Muscle of leg (tissue), 11 donors: Measurements from ENCODE around the gene GPR132. TPM values are rescaled to one million over a fixed set of nuclear protein-coding genes. Genes with fewer than 3 reads are reported as not detected.

Experiments
- DNase-seq: peaks from one replicate; pipeline ENCODE4 v3.0.0; 2013
- H3K27ac ChIP-seq: one replicate; pipeline ENCODE4 v1.5.1; 2013; ENCODE audit warnings: mild to moderate bottlenecking, low read length, control low read depth
- H3K27me3 ChIP-seq: one replicate; pipeline ENCODE4 v1.6.1; 2013; ENCODE audit warnings: low read length; ENCODE audit not compliant: control insufficient read depth, insufficient read depth
- H3K36me3 ChIP-seq: one replicate; pipeline ENCODE4 v1.6.1; 2013; ENCODE audit warnings: low read length; ENCODE audit not compliant: control insufficient read depth, insufficient read depth
- H3K4me1 ChIP-seq: one replicate; pipeline ENCODE4 v1.6.1; 2013; ENCODE audit warnings: low read length; ENCODE audit not compliant: control insufficient read depth, insufficient read depth
- H3K4me3 ChIP-seq: one replicate; pipeline ENCODE4 v1.5.1; 2013; ENCODE audit warnings: low read length, control low read depth
- H3K9me3 ChIP-seq: replicated peaks from 2 replicates; pipeline ENCODE4 v1.6.1; 2013; ENCODE audit warnings: low read depth, low read length; ENCODE audit not compliant: control insufficient read depth
- WGBS: methylation state at CpG from one replicate; pipeline ENCODE4 v1.1.5; 2013; ENCODE audit warnings: missing lambda C conversion rate; ENCODE audit not compliant: insufficient coverage; 5-methylcytosine and 5-hydroxymethylcytosine counted together
- polyA plus RNA-seq, 8 donors: library from polyadenylated mRNA; unstranded; fragments of 120-200 nt; gene quantifications; one replicate each; pipeline versions ENCODE4 v1.2.1 to v1.2.3, GENCODE V29; 2013; ENCODE audit warnings: inconsistent platforms in 1 of 8, low replicate concordance in 1 of 8; ENCODE audit not compliant: insufficient read length in 8 of 8, insufficient read depth in 1 of 8
- total RNA-seq: library from RNA; stranded (reverse); fragments of 120-200 nt; gene quantifications from one replicate; pipeline ENCODE4 v1.2.4, GENCODE V29; 2013

The GPR132 gene
- total and polyA plus RNA-seq, 9 donors, result 0.41 to 1.5 (median 0.75) TPM

DNA sequence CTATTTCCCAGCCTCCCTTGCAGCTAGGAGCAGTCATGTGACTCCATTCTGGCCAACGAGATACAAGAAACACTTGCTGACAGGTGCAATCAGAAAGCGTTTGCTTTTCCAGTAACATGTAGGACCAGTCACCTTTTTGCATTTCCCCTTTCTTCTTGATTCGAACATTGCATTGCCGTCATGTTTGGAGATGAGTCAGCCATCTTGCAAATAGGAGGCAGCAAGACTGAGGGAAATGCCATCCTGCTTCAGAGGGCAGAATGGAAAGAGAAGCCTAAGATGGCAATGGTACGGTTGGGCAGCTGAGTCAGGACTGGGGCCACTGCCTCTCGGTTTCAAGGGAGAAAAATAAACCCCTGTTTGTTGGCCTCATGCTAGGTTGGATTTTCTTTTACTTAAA is 34.5 kb upstream of the GPR132 start:
- no peak overlapping the region for H3K27ac ChIP-seq
- no peak overlapping the region for H3K4me3 ChIP-seq
- H3K4me1 ChIP-seq, result no peaks in the 10 kb centered on the region
- H3K36me3 ChIP-seq, result no peaks in the 10 kb centered on the region
- DNase-seq, result no peak
- H3K9me3 ChIP-seq, result peaks cover 8% of the 10 kb centered on the region
- H3K27me3 ChIP-seq, result peaks cover 14% of the 10 kb centered on the region
- 77% methylated on average over 6 of the region's 6 CpGs for whole genome bisulfite sequencing

DNA sequence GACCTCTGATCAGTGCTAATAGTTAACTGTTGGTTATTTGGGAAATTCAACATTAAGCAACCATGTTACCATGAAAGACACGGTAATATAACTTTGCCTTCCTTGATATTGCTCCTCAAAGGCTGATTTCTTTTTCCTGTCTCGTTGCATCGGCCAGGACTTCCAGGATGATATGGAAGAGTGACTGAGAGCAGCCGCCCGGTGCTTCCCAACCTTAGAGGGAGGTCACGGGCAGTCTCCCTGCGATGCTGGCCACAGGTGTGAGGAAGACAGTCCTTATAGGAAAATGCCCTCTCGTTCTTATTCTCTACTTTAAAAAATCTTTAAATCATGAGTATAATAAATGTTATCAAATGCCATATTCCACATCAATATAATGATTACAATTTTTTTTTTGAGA is 33.1 kb upstream of the GPR132 start:
- peaks cover 7% of the 10 kb centered on the region for H3K9me3 ChIP-seq
- no peak overlapping the region for H3K27ac ChIP-seq
- H3K27me3 ChIP-seq, result peaks cover 16% of the 10 kb centered on the region
- no peaks in the 10 kb centered on the region for H3K36me3 ChIP-seq
- H3K4me3 ChIP-seq, result no peak overlapping the region
- WGBS, result no CpG with 5 or more reads among the region's 8 CpGs
- H3K4me1 ChIP-seq, result peaks cover 12% of the 10 kb centered on the region
- no peak for DNase-seq

DNA sequence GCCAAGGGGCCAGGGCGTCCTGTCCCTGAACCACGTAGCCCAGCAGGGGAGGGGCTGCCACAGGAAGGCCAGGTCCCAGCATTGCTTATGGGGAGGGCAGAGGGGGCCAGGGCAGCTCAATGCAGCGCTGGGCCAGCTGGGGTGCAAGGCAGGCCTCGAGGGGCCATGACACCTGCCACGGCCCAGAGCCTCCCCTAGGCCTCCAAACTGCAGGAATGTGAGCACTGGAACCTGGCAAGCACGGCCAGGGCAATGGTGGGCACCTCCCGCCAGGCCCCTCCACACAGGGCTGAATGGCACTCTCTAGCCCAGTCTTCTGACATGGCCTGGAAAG is 32.5 kb upstream of the GPR132 start:
- 63% methylated on average over 7 of the region's 7 CpGs for WGBS
- Histone ChIP-seq H3K9me3 (peaks cover 4% of the 10 kb centered on the region), H3K4me3 (no peak overlapping the region), H3K27me3 (peaks cover 11% of the 10 kb centered on the region), H3K4me1 (peaks cover 15% of the 10 kb centered on the region), H3K27ac (no peak overlapping the region), H3K36me3 (no peaks in the 10 kb centered on the region)
- DNase-seq, result no peak

DNA sequence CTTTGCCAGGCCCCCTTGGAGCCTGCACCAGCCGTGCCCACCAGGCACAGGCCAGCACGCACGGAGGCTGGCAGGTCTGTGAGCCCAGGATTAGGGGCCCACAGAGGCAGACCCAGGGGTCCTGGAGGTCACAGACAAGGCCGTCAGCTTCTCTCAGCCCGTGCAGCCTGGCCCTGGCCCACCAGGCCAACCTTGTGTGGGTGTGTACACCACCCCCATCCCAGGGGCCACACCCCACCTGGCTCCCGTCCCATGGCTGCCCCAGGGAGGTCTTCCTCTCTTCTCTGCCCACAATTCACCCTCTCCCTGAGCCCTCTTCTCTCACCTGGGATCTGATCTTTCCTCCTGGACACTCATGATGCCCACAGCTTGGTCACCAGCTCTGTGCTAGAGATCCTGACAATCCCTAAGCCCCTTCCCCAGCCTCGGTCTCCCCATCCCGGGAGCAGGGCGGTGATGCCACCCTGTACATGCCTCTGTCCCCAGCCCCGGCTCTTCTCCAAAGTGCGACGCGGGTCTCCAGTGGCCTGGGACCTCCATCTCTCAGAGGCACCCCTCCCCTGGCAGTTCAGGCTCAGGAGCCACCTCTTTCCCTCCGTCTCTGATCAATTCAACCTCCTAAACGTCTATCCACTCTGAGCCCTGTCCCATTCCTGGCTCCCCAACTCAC is 31.1 kb upstream of the GPR132 start:
- peaks cover 29% of the 10 kb centered on the region for H3K4me1 ChIP-seq
- WGBS, result 76% methylated on average over 15 of the region's 15 CpGs

DNA sequence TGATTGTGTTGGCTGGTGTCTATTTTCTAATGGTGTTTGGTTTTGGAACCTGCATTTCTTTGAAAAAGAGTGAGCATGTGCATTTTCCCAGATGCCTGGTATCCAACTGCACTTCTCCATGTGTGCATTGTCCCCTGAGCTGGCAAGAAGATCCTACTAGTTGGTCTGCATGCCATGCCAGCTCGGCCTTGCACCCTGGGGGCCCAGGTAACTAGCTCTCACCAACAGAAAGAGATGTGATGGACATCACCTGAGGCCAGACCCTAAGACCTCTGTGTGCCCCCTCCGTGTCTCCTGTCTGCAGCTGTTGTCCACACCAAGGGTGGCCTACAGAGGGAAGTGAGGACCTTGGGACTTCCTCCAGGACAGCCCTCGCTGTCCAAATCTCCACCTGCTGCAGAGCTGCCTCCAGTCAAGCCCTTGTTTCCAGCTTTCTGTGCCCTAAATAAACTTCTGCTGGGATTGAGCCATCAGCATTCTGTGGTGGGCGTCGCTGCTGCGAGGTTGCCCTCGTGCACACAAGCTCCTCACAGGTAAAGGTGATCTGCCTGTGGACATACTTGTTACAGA is 30.1 kb upstream of the GPR132 start:
- Histone ChIP-seq H3K36me3 (no peaks in the 10 kb centered on the region), H3K4me3 (no peak overlapping the region), H3K4me1 (peaks cover 40% of the 10 kb centered on the region), H3K27me3 (peaks cover 8% of the 10 kb centered on the region), H3K27ac (no peak overlapping the region), H3K9me3 (peaks cover 4% of the 10 kb centered on the region)
- WGBS, result 91% methylated on average over 7 of the region's 7 CpGs
- no peak for DNase-seq

More for the DNA sequence above, 31.1 kb upstream of the GPR132 start:
- H3K9me3 ChIP-seq, result peaks cover 4% of the 10 kb centered on the region
- peaks cover 11% of the 10 kb centered on the region for H3K27me3 ChIP-seq
- H3K4me3 ChIP-seq, result no peak overlapping the region
- DNase-seq, result no peak
- H3K36me3 ChIP-seq, result no peaks in the 10 kb centered on the region
- H3K27ac ChIP-seq, result no peak overlapping the region

DNA sequence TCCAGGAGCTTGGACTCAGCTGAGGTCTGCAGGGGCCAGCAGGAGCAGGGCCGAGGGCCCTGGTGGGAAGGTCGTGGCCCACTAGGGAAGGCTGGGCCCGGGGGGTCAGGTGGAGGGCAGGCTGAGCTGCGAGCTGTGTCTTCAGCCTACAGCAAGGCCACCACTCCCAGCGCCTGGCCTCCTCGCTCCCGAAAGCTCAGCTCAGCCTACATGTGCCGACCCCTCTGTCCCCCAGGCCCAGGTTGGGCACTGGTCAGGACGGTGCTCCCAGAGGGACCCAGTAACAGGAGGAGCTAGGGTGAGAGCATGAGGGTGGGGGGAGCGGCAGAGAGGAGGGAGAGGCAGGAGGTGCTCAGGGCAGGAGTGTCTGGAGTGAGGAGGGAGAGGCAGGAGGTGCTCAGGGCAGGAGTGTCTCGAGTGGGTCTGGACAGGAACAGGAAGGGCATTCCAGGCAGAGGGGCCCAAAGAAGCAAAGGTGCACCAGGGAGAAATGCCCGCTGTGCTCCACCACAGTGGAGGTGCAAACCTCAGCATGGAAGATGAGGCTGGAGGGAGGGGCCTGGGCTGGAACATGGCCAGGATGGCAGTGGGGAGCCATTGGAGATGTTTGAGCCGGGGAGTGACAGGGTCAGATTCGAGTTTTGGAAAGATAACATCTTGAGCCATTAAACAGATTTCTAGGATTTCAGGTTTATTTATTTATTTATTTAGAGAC is 29.1 kb upstream of the GPR132 start:
- Histone ChIP-seq H3K9me3 (no peaks in the 10 kb centered on the region), H3K36me3 (no peaks in the 10 kb centered on the region), H3K27me3 (peaks cover 8% of the 10 kb centered on the region), H3K4me3 (peak overlapping the region; percentile 71), H3K4me1 (peaks cover 42% of the 10 kb centered on the region), H3K27ac (no peak overlapping the region)
- WGBS, result 47% methylated on average over 11 of the region's 14 CpGs
- DNase-seq, result no peak

DNA sequence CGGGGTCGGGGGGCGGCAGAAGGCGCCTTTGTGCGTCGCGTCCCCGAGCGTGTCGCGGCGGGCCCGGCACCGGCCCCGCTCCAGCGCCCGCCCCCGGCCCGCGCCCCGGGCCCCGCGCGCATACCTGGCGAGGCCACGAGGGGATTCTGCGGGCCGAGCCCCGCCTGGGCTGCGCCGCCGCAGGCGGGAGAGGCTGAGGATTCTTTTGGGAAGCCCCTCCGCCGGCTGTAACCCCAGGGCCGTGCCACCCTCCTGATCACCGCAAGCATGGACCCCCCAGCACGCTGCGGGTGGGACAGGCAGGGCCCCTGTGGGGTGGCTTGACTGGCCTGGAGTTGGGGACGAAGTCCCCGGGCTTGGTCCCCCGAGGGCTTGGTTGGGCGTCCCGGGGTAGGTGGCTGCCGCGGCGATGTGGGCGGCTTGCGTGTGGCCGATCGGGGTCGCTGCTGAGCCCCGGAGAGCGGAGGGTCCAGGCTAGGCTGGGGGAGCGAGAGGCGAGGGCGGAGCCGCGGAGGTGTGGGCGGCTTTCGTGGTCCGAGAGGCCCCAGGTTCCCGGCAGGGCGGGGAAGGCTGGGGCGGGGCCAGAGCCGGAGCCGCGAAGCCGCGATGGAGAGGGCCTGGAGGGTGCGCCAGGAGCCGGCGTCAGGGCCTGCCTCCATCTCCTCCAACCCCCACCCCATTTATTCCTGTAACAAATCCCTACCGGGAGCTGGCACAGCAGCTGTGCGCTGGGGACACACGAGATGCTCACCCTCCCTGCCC is 28.4 kb upstream of the GPR132 start:
- DNase-seq, result peak; percentile 88
- WGBS, result under 1% methylated on average over 65 of the region's 76 CpGs
- Histone ChIP-seq H3K36me3 (no peaks in the 10 kb centered on the region), H3K4me1 (peaks cover 44% of the 10 kb centered on the region), H3K27ac (peak overlapping the region; percentile 85), H3K9me3 (no peaks in the 10 kb centered on the region), H3K4me3 (peak overlapping the region; percentile 71), H3K27me3 (peaks cover 13% of the 10 kb centered on the region)

DNA sequence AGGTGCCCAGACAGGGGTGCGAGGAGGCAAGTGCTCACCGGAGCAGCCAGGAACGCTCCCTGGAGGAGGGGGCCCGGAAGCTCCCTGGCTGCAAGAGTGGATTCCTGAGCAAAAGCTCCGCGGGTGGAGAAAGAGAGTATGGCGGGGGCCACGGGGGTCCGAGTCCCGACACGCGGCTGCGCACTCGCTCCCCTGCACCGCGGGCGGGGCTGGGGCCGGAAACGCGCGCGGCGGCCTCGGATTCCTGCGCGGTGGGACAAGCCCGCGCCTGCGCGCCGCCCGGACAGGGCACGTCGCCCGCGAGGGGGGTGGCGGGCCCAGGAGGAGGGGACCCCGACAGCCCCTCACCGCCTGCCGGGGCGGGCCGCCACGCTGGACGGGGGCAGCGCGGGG is 27.8 kb upstream of the GPR132 start:
- Histone ChIP-seq H3K27me3 (peaks cover 19% of the 10 kb centered on the region), H3K4me3 (peak overlapping the region; percentile 38), H3K9me3 (no peaks in the 10 kb centered on the region), H3K27ac (peak overlapping the region; percentile 81), H3K4me1 (peaks cover 50% of the 10 kb centered on the region), H3K36me3 (no peaks in the 10 kb centered on the region)
- 1% methylated on average over 46 of the region's 46 CpGs for WGBS
- peak; percentile 87 for DNase-seq

DNA sequence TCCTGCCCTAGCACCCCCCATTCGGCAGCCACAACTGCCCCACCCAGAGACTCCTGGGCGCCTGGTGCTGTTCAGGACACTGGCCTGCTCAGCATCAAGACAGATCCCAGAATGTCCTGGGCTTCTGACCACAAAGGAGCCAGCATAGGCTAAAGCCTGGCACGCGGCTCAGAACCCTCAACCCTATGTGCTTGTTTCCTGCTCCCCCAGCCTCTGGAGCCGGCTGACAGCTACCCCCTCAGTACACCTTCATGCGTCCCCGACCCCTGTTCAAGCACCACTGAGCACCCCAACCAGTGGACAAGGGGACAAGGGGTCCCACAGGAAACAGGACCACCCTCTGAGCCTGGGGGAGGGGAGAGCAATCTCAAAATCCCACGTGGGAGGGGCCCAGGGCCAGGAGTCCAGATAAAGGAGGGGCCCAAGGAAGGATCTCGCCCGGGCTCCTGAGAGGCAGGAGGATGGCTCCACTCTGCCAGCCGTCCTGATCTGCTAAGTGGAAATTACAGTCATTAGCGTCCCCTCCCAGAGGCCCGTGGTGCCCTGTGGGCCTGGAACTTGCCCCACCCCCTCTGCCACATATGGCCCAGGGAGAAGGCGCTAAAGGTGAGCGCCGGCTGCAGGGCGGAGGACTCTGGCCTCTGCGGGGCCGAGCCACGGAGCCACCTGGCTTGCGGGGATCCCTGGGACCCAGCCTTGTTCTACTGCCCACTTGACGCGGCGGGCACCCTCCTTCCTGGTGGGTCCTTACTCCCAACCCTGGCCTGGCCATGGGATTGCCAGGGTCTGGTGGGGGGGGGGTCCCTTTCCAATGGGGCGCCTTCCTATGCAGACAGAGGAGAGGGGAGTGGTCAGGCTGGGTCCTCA is 27.2 kb upstream of the GPR132 start:
- no peak for DNase-seq
- Histone ChIP-seq H3K4me3 (peak overlapping the region; percentile 38), H3K27ac (peak overlapping the region; percentile 81), H3K36me3 (no peaks in the 10 kb centered on the region), H3K9me3 (no peaks in the 10 kb centered on the region), H3K27me3 (peaks cover 24% of the 10 kb centered on the region), H3K4me1 (peaks cover 54% of the 10 kb centered on the region)
- 30% methylated on average over 14 of the region's 25 CpGs for WGBS
